GM19035 (cell line): ENCODE results near the gene KIF7.
"Not testable (repeated sequence)": the region's sequence is repeated elsewhere in the genome, so short reads cannot be mapped to it uniquely, and the experiment has no call there.

ENCODE experiments used
- ATAC-seq: cut with Tn5 transposase; IDR thresholded peaks from one replicate; pipeline ENCODE4 v1.9.1; 2021; ENCODE audit not compliant: unreplicated experiment

The KIF7 gene

DNA sequence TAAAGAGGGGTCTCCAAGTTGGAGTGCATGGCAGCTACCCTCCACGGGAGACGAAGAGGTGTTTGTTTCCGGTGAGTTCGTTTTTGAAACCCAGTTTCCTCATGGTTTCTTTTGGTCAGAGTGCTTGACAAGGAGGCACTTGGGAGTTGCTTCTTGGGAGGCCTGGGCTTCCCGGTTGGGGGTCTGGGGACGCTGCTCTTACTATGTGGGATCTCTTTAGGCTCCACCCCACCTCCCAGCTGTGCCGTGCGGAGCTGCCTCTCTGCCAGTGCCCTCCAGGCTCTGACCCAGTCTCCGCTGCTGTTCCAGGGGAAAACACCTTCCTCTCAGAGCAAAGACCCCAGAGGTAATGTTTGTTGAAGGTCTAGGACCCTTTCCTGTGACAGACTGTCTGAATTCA is 29.6 kb downstream of the KIF7 start:
- ATAC-seq, result no peak

GRCh38 chr15:89623165-89623564 is 32.1 kb downstream of the KIF7 start:
- ATAC-seq, result no peak

- ATAC-seq, result no peak
Measured at GRCh38 chr15:89621547-89621946, 33.7 kb downstream of the KIF7 start.

- no peak for ATAC-seq
Measured at GRCh38 chr15:89616228-89616627, 39.0 kb downstream of the KIF7 start.

DNA sequence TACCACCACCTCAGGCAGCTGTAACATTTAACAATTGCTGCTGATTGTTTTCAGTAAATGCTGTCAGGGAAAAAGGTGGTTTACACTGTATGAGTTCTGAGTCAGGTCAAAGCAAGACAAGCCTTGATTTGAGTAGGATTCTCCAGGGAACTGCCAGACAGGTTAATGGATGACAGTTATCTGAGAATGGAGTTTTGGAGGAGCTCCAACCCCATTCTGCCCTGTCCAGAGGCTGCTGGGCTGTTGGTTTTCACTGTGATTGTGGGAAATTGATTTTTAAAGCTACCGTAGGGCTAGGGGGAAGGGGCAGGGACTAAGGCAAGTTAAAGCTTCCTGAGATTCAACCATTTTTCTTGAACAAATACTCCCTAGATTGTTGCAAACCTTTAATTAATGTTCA is 40.1 kb downstream of the KIF7 start:
- ATAC-seq, result no peak

- no peak for ATAC-seq
Measured at GRCh38 chr15:89614164-89614563, 41.1 kb downstream of the KIF7 start.

GRCh38 chr15:89613031-89613430 is 42.2 kb downstream of the KIF7 start:
- no peak for ATAC-seq

- no peak for ATAC-seq
Measured at GRCh38 chr15:89611317-89611716, 44.0 kb downstream of the KIF7 start.

- ATAC-seq, result no peak
Measured at GRCh38 chr15:89599021-89599420, 56.2 kb downstream of the KIF7 start.

- ATAC-seq, result no peak
Measured at GRCh38 chr15:89593018-89593417, 62.2 kb downstream of the KIF7 start.

DNA sequence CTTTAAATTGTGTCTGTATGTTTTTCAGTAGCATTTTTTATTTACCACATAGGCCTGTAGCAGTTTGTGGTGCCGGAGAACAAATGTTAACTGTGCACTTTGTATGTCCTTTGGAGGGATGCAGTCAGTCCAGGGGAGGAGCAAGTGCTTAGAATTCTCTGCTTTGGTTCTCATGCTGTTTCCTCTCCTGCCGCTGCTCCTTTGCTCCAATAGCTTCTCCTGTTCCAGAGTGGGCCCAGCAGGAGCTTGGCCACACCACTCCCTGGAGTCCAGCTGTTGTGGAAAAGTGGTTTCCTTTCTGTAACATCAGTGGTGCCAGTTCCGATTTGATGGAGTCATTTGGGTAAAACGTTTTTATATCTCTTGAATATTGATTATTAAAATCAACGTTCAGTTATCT is 63.4 kb downstream of the KIF7 start:
- ATAC-seq, result no peak

DNA sequence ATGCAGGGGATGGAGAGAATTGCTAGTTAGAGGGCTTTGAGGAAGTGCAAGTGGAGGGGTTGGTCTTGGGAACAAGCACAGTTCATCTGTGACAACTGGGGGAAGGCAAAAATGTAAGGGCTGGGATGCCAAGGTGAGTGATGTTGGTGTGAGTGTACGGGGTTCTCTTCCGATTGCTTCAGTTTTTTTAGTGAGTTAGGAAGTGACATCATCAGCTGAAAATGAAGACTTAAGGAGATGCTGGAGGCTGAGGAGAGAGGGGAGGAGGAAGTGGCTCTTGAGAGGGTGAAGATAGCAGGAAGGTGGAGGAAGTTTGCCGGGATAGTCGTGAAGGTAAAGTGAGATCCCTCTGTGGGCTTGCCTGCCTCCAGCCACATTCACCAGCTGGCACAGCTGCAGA is 67.3 kb downstream of the KIF7 start:
- no peak for ATAC-seq

DNA sequence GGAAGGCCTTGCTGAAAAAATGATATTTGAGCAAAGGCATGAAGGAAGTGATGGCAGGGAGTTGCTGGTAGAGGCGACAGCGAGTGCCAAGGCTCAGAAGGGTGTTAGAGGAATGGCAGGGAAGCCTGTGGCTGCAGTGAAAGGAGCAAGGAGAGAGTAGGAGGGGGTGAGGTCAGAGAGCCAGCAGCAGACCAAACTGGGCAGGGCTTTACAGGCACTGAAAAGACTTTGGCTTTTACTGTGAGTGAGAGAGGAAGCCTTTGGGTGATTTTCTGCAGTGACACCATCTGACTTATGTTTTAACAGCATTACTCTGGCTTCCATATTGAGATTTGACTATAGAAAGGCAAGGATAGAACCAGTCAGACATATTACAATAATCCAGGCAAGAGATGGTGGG is 68.6 kb downstream of the KIF7 start:
- ATAC-seq, result no peak

DNA sequence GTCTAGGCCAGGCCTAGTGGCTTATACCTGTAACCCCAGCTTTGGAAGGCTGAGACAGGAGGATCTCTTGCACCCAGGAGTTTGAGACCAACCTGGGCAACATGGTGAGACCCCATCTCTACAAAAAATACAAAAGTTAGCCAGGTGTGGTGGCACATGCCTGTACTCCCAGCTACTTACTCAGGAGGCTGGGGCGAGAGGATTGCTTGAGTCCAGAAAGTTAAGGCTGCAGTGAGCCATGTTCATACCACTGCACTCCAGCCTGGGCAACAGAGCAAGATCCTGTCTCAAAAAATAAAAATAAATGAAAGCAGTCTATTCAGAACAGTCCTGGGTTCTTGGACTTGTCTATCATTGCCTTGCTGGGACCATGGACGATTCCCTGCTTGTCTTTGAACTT is 74.5 kb downstream of the KIF7 start:
- ATAC-seq, result not testable (repeated sequence)

- ATAC-seq, result no peak
Measured at GRCh38 chr15:89578146-89578545, 77.1 kb downstream of the KIF7 start.
